ENCODE measurements around the gene CLECL1. TPM values are rescaled to one million over a fixed set of nuclear protein-coding genes. Genes with fewer than 3 reads are reported as not detected.

CLECL1 gene
- total and polyA plus RNA-seq, 2 experiments from 2014 or later = not detected

- TF ChIP-seq EZH2 (IDR thresholded peaks at IDR 0.05; ENCODE audit: low read depth, unreplicated experiment) (no peak), EZH2phosphoT487 (IDR thresholded peaks at IDR 0.05; ENCODE audit: unreplicated experiment) (no peak), REST (IDR thresholded peaks at IDR 0.05; ENCODE audit: unreplicated experiment) (no peak), STAT1 (IDR thresholded peaks at IDR 0.05; ENCODE audit: unreplicated experiment) (no peak), ZNF114 (CRISPR knock-in tag; IDR thresholded peaks at IDR 0.05) (no peak), NANOG (IDR thresholded peaks at IDR 0.05; ENCODE audit: borderline replicate concordance) (no peak), JUNB (IDR thresholded peaks at IDR 0.05; ENCODE audit: unreplicated experiment) (no peak)
Measured at GRCh38 chr12:9721394-9722092, 11.4 kb downstream of the CLECL1 start (continued).

- Mint-ChIP-seq H3K4me1 (no peaks in the 10 kb centered on the region), H3K36me3 (ENCODE audit: low read depth) (no peaks in the 10 kb centered on the region), H3K9me3 (no peaks in the 10 kb centered on the region), H3K27me3 (ENCODE audit: insufficient read depth, low read depth, poor library complexity) (peaks cover 6% of the 10 kb centered on the region), H3K27ac (no peak overlapping the region), H3K4me3 (no peak overlapping the region)
- Histone ChIP-seq H3K4me1 (ENCODE audit: insufficient read depth) (no peaks in the 10 kb centered on the region), H2AFZ (no peak overlapping the region), H3K4me2 (no peak overlapping the region), H3F3A (replicated peaks; ENCODE audit: low read depth) (no peaks in the 10 kb centered on the region), H3K9me2 (ENCODE audit: insufficient read depth) (no peaks in the 10 kb centered on the region), H4K20me1 (replicated peaks; ENCODE audit: insufficient read depth) (no peaks in the 10 kb centered on the region), H3K27me3 (ENCODE audit: insufficient read depth) (no peaks in the 10 kb centered on the region), H3K4me3 (no peak overlapping the region), H3K27ac (ENCODE audit: low read depth) (no peak overlapping the region), H3K36me3 (ENCODE audit: insufficient read depth) (no peaks in the 10 kb centered on the region), H3K79me2 (replicated peaks; ENCODE audit: insufficient read depth) (no peaks in the 10 kb centered on the region)
- no peak for ATAC-seq
- DNase-seq (ENCODE audit: low spot score) = no peak
- TF ChIP-seq POLR2AphosphoS5 (IDR thresholded peaks at IDR 0.05; ENCODE audit: low read depth) (no peak), EZH2 (IDR thresholded peaks at IDR 0.05; ENCODE audit: low read depth, unreplicated experiment) (no peak), JUNB (IDR thresholded peaks at IDR 0.05; ENCODE audit: unreplicated experiment) (no peak), ZNF114 (CRISPR knock-in tag; IDR thresholded peaks at IDR 0.05) (no peak), ETS1 (IDR thresholded peaks at IDR 0.05) (no peak), ZNF462 (CRISPR knock-in tag; IDR thresholded peaks at IDR 0.05) (no peak), REST (IDR thresholded peaks at IDR 0.05; ENCODE audit: unreplicated experiment) (no peak)
Measured at GRCh38 chr12:9719790-9720189, 13.1 kb downstream of the CLECL1 start.

Data from GM23338 (cell line).